ENCODE results near the gene CDK14. TPM values are rescaled to one million over a fixed set of nuclear protein-coding genes. Genes with fewer than 3 reads are reported as not detected.

CDK14 gene
- total and polyA plus RNA-seq, 2 of the 8 experiments (the other 6 are each of a cell fraction or from before 2014, with no cell fraction given), result 5.5 to 47.3 TPM

DNA sequence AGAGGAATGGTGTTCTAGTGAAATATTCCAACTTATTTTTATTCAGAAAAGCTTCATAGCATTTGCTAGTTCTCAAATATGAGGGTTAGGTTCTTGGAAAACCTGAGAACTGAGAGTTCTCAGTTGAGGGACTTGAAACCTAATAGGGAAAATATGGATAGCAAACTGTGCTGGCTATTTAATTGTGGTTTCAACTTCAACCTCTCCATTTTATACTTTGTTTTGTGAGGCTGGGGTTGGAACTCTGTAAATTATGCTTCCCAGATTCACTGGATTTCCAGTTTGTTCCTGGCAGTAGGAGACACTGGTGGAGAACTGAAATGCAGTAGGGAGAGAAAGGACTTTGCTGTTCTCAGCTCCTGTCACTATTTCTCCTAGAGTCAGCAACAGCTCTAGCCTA is 52.7 kb downstream of the CDK14 start:
- Histone ChIP-seq H4K8ac (ENCODE audit: extremely low read depth, insufficient read depth, low read length) (no peak overlapping the region), H3K79me2 (ENCODE audit: control insufficient read depth in 1 of 2, insufficient read depth in 2 of 2, low read length in 2 of 2) (peaks cover 0 to 8% of the 10 kb centered on the region in 2 experiments; a peak in 2 of 4 replicates), H3K79me1 (ENCODE audit: low read depth, low read length) (no peaks in the 10 kb centered on the region), H3K14ac (ENCODE audit: insufficient read length) (no peak overlapping the region), H4K20me1 (replicated peaks in 1 of 2; ENCODE audit: control insufficient read depth in 1 of 2, insufficient read depth in 2 of 2, low read length in 2 of 2) (no peaks in the 10 kb centered on the region), H3K4me2 (ENCODE audit: insufficient read depth in 1 of 2, low read depth in 2 of 2, low read length in 2 of 2) (no peak overlapping the region), H3K23me2 (ENCODE audit: low read depth, low read length) (no peaks in the 10 kb centered on the region), H3K4ac (replicated peaks; ENCODE audit: insufficient read length, low read depth, low read length) (no peak overlapping the region), H2AK5ac (ENCODE audit: low read depth, low read length) (no peak overlapping the region), H2BK5ac (ENCODE audit: low read depth, low read length) (no peak overlapping the region), H3K36me3 (ENCODE audit: control insufficient read depth in 2 of 4, insufficient read depth in 4 of 4, low read length in 3 of 4) (no peaks in the 10 kb centered on the region; a peak in 1 of 8 replicates), H3K56ac (replicated peaks; ENCODE audit: insufficient read length, low read depth, low read length) (no peak overlapping the region), H3K9me3 (ENCODE audit: insufficient read depth in 2 of 2, low read depth in 1 of 2, low read length in 1 of 2) (no peaks in the 10 kb centered on the region), H2BK120ac (replicated peaks; ENCODE audit: low read depth, low read length) (no peak overlapping the region), H4K5ac (ENCODE audit: insufficient read length, low read depth, low read length) (no peak overlapping the region), H2BK12ac (ENCODE audit: low read depth, low read length) (no peak overlapping the region), H3K4me1 (replicated peaks in 1 of 4; ENCODE audit: control insufficient read depth in 3 of 4, insufficient read depth in 4 of 4, low read length in 3 of 4) (no peaks in the 10 kb centered on the region), H3K4me3 (ENCODE audit: extremely low read depth in 1 of 4, insufficient read depth in 2 of 4, low read depth in 3 of 4, low read length in 4 of 4) (no peak overlapping the region), H4K91ac (replicated peaks; ENCODE audit: insufficient read length, low read length) (no peak overlapping the region), H3K9ac (replicated peaks in 1 of 4; ENCODE audit: extremely low read depth in 1 of 4, low read depth in 3 of 4, low read length in 3 of 4) (no peak overlapping the region), H2BK15ac (ENCODE audit: low read length) (no peak overlapping the region), H3K18ac (ENCODE audit: extremely low read depth, low read length) (no peak overlapping the region), H3K23ac (ENCODE audit: insufficient read length) (no peak overlapping the region), H2BK20ac (ENCODE audit: low read length) (no peak overlapping the region), H2AFZ (ENCODE audit: low read length) (no peak overlapping the region), H3K27ac (ENCODE audit: low read depth, low read length) (no peak overlapping the region), H3K27me3 (replicated peaks in 1 of 4; ENCODE audit: control insufficient read depth in 3 of 4, extremely low read depth in 1 of 4, insufficient read depth in 3 of 4, low read length in 3 of 4) (no peaks in the 10 kb centered on the region)
- FAIRE-seq (no peak), DNase-seq (ENCODE audit: low read depth in 1 of 2, low spot score in 2 of 2) (no peak)
- ChIA-PET POLR2A (ENCODE audit: partially characterized antibody) (no interaction called here), CTCF (ENCODE audit: partially characterized antibody) (interaction anchor here (1.7 kb wide), 1 partner anchor 193 kb away, joined by 5 read pairs; no protein-coding TSS in a partner anchor)
- TF ChIP-seq RAD21 (IDR thresholded peaks at IDR 0.05 in 1 of 2, conservative IDR thresholded peaks at IDR 0.05 in 1 of 2; ENCODE audit: low read depth in 2 of 2, low read length in 2 of 2) (no peak), SP2 (IDR thresholded peaks at IDR 0.05; ENCODE audit: low read length) (no peak), CBX8 (IDR thresholded peaks at IDR 0.05; ENCODE audit: borderline replicate concordance, low read depth, low read length) (no peak), POU5F1 (IDR thresholded peaks at IDR 0.05; ENCODE audit: low read depth, low read length) (no peak), POLR2A (IDR thresholded peaks at IDR 0.05; ENCODE audit: control extremely low read depth in 1 of 2, low read depth in 2 of 2, low read length in 2 of 2) (no peak), RFX5 (IDR thresholded peaks at IDR 0.05; ENCODE audit: borderline replicate concordance, low read depth, low read length) (no peak), BACH1 (IDR thresholded peaks at IDR 0.05; ENCODE audit: low read length) (no peak), POLR2AphosphoS5 (IDR thresholded peaks at IDR 0.05; ENCODE audit: low read depth, low read length) (no peak), TEAD4 (IDR thresholded peaks at IDR 0.05; ENCODE audit: low read depth, low read length) (no peak), E2F6 (IDR thresholded peaks at IDR 0.05) (no peak), SRF (IDR thresholded peaks at IDR 0.05; ENCODE audit: low read depth, low read length) (no peak), SAP30 (IDR thresholded peaks at IDR 0.05; ENCODE audit: insufficient read depth, insufficient replicate concordance, low read length) (no peak), CEBPB (IDR thresholded peaks at IDR 0.05; ENCODE audit: low read depth, low read length) (no peak), NRF1 (IDR thresholded peaks at IDR 0.05; ENCODE audit: low read depth, low read length) (no peak), EP300 (IDR thresholded peaks at IDR 0.05; ENCODE audit: borderline replicate concordance in 1 of 2, low read depth in 2 of 2, low read length in 2 of 2) (no peak), RBBP5 (IDR thresholded peaks at IDR 0.05; ENCODE audit: borderline replicate concordance, low read depth, low read length) (no peak)
